ENCODE data around the gene PACRG. TPM values are rescaled to one million over a fixed set of nuclear protein-coding genes. Genes with fewer than 3 reads are reported as not detected.

The PACRG gene
- total RNA-seq, 1 experiment from 2014 or later, result 0.59 TPM

GRCh38 chr6:162699961-162700360, 27.8 kb upstream of the PACRG start:
- no peaks in the 10 kb centered on the region; the same call in 1 of the 2 replicates for H3K36me3 ChIP-seq (ENCODE audit: control insufficient read depth, insufficient read depth, low read length)
- H3K27ac ChIP-seq (ENCODE audit: low read length), result no peak overlapping the region
- no TSS peak for BruUV-seq (replicated peaks)
- no peaks in the 10 kb centered on the region for H3K4me1 ChIP-seq (ENCODE audit: control insufficient read depth, insufficient read depth, low read length)
- DNase-seq (ENCODE audit: low read depth, low spot score), result no peak
- H3K4me3 ChIP-seq (ENCODE audit: low read depth in 2 of 2, low read length in 2 of 2), result no peak overlapping the region
- ChIA-PET CTCF (no interaction called here), POLR2A (no interaction called here)
- no peaks in the 10 kb centered on the region for H3K27me3 ChIP-seq (ENCODE audit: control insufficient read depth, insufficient read depth, low read length)
- in situ Hi-C loops (cut with HindIII; ENCODE audit: low pct_unique_long_range_greater_than_20kb, low sequenced_read_pairs), result no loop called here
- H3K9me3 ChIP-seq (ENCODE audit: control insufficient read depth, insufficient read depth, low read depth, low read length), result no peaks in the 10 kb centered on the region
- no peak for ATAC-seq
- intact Hi-C loops (cut with micrococcal nuclease; ENCODE audit: unreplicated experiment), result no loop called here
- no peak for TF ChIP-seq POLR2AphosphoS5 (IDR thresholded peaks at IDR 0.05; ENCODE audit: low read depth, low read length)
- no peak for TF ChIP-seq CTCF (IDR thresholded peaks at IDR 0.05)
- TF ChIP-seq SIN3A (IDR thresholded peaks at IDR 0.05; ENCODE audit: borderline replicate concordance, insufficient read depth, low read depth, low read length), result no peak
- TF ChIP-seq REST (IDR thresholded peaks at IDR 0.05; ENCODE audit: insufficient read depth in 1 of 2, low read depth in 2 of 2, low read length in 1 of 2), result no peak
- no peak for TF ChIP-seq TCF7L2 (IDR thresholded peaks at IDR 0.05; ENCODE audit: low read depth, low read length)

- intact Hi-C loops (cut with micrococcal nuclease; ENCODE audit: unreplicated experiment) (no loop called here), in situ Hi-C loops (cut with HindIII; ENCODE audit: low pct_unique_long_range_greater_than_20kb, low sequenced_read_pairs) (no loop called here)
- H3K4me1 ChIP-seq (ENCODE audit: control insufficient read depth, insufficient read depth, low read length), result no peaks in the 10 kb centered on the region
- no peak for DNase-seq (ENCODE audit: low read depth, low spot score)
- POLR2A ChIA-PET, result no interaction called here
- H3K27me3 ChIP-seq (ENCODE audit: control insufficient read depth, insufficient read depth, low read length), result no peaks in the 10 kb centered on the region
- no peaks in the 10 kb centered on the region for H3K9me3 ChIP-seq (ENCODE audit: control insufficient read depth, insufficient read depth, low read depth, low read length)
- TF ChIP-seq POLR2AphosphoS5 (IDR thresholded peaks at IDR 0.05; ENCODE audit: low read depth, low read length) (no peak), SIN3A (IDR thresholded peaks at IDR 0.05; ENCODE audit: borderline replicate concordance, insufficient read depth, low read depth, low read length) (no peak), REST (IDR thresholded peaks at IDR 0.05; ENCODE audit: insufficient read depth in 1 of 2, low read depth in 2 of 2, low read length in 1 of 2) (no peak)
- BruUV-seq (replicated peaks), result no TSS peak
- H3K36me3 ChIP-seq (ENCODE audit: control insufficient read depth, insufficient read depth, low read length), result no peaks in the 10 kb centered on the region; the same call in 1 of the 2 replicates
- H3K27ac ChIP-seq (ENCODE audit: low read length), result no peak overlapping the region
- H3K4me3 ChIP-seq (ENCODE audit: low read depth in 2 of 2, low read length in 2 of 2), result no peak overlapping the region
- CTCF ChIA-PET, result no interaction called here
- no peak for ATAC-seq
Observed at GRCh38 chr6:162700966-162701365, 26.8 kb upstream of the PACRG start.
